GM10248 (cell line): Measurements from ENCODE around the gene SCUBE1.

Source experiments
- CTCF ChIA-PET: fragments of 300-600 bp; sonication (Branson Sonifier 250); formaldehyde crosslinking; extraction: SDS; loops from one replicate; lab custom pipeline; 2021; ENCODE audit warnings: antibody characterized with exemption; lab: Yijun Ruan, JAX
- POLR2A ChIA-PET: fragments of 350-650 bp; sonication (Branson Sonifier 250); formaldehyde crosslinking; extraction: SDS; loops from one replicate; lab custom pipeline; 2020; ENCODE audit warnings: antibody characterized with exemption; lab: Yijun Ruan, JAX
- DNase-seq: peaks from one replicate; pipeline ENCODE4 v3.0.0; 2012; ENCODE audit errors: extremely low spot score
- CTCF ChIP-seq: IDR thresholded peaks from 2 replicates; pipeline ENCODE4 v1.5.1; 2012; ENCODE audit warnings: mild to moderate bottlenecking, low read depth; ENCODE audit errors: extremely low read depth, missing control alignments, control extremely low read depth

Gene SCUBE1

DNA sequence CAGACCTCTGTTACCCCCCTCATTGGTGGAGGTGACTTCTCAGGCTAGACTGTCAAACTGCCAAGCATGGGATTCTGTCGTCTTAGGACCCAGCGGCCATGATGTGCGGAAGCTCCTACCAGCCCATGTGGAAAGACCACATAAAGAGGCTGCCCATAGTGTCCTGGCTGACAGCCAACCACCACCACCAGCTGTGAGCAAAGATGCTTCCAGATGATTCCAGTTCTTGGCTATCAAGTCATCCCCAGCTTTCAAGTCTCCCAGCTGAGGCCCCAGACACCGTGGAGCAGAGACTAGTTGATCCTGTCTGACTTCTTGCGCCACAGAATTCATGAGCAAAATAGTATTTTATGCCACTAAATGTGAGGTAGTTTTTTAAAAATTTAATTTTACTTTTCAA lies 32.9 kb downstream of the SCUBE1 start:
- CTCF ChIA-PET: no interaction called here
- no peak for TF ChIP-seq CTCF
- DNase-seq: no peak
- POLR2A ChIA-PET: no interaction called here

DNA sequence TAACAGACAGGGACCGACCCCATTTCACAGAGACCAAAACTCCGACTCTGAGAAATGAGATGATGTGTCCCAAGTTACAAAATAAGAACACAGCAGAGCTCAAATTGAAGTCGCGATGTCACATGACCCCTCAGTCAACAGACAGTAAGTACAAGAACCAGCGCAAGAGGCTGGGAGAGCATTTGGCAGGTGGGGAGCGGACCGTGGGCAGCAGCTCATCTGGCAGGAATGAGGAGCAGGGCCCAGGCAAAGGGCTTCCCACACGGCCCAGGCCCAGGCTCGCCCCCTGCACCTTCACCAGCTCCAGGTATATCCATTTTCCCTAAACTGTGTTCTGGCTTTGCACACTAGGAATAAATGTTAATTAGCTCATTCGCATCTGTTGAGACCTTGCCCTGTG lies 34.3 kb downstream of the SCUBE1 start:
- no peak for TF ChIP-seq CTCF
- DNase-seq: no peak
- ChIA-PET CTCF (interaction anchor here (1.1 to 1.3 kb wide), 2 partner anchors 11 to 37 kb away, joined by 3 to 4 read pairs; no protein-coding TSS in a partner anchor), POLR2A (no interaction called here)

DNA sequence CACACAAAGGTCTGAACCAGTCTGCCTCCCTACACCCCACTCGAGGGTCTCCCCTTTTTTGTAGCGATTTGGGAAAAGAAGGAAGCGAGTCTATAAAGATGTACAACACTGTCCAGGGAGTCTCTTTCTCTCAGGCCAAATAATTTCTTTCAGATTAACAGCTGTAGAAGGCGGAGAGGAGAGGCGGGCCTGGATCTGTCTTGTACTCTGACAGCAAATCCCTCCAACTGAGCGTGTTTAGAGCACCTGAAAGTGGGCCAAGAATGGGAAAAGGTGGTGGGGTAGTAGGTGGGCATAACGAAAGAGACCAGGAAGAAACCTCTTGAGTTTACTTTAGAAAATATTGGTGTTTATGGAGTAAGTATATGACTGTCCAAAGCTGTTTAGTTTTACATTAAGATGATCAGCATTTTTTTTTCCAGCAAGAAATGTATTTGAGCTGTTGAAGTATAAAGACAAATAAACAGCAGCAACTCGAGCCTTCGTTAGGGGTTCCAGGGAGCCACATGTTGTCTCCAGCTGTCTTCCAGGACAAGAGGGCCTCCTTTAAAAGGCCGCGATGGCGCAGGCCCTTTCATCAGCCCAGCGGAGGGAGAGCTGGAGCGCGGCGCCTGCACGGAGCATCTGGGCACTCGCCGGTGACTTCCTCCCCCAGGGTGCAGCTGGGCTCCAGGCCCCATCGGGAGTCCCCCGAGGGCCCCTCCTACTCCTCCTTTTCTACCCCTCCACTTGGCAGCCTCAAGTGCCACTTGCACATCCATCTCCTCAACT lies 34.9 kb downstream of the SCUBE1 start:
- no peak for DNase-seq
- POLR2A ChIA-PET: no interaction called here
- TF ChIP-seq CTCF: no peak
- CTCF ChIA-PET: interaction anchor here (1.1 to 1.3 kb wide), 2 partner anchors 11 to 38 kb away, joined by 3 to 4 read pairs; no protein-coding TSS in a partner anchor

DNA sequence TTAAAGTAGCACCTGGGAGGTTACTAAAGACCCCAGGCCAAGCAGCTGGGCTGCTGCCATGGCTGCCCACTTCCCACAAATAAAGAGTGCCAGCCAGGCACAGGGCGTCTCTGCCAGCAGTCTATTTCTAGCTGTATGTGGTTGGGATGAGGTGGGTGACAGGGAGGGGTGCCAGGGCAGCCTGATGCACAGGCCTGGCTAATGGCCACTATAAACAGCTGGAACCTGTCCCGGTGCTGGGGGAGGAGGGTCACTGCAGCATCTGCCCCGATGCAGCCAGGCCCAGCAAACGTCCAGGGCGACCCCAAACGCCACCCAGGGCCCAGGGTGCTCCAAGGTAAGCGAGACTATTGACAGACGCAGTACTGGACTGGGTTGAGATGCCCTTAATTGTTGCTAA lies 37.4 kb downstream of the SCUBE1 start:
- ChIA-PET POLR2A (no interaction called here), CTCF (interaction anchor here (1.4 kb wide), 1 partner anchor 25 kb away, joined by 3 read pairs; no protein-coding TSS in a partner anchor)
- TF ChIP-seq CTCF: no peak
- no peak for DNase-seq

GRCh38 chr22:43304831-43305590 lies 38.2 kb downstream of the SCUBE1 start:
- CTCF ChIA-PET: no interaction called here
- no peak for DNase-seq
- TF ChIP-seq CTCF: no peak
- POLR2A ChIA-PET: no interaction called here

DNA sequence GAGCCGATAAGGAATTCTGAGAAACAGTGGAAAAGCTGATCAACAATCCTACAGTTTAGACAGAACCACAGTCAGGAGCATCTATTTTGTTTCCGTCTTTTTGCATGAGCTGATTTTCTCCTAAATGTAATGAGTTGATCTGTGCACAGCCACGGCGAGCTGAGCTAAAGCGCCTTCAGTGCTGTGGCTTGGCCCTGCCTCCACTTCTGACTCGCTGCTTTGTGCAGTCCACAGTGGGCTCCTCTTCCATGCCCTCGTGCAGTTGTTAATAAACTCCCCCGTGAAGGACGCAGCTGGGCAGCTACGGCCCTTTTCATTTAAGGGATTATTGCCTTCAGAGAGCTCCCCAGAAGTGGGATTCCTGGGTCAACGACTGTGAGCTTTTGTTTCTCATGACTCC lies 39.4 kb downstream of the SCUBE1 start:
- no peak for DNase-seq
- ChIA-PET POLR2A (no interaction called here), CTCF (interaction anchor here (1.0 to 1.7 kb wide), 3 partner anchors 30 to 43 kb away, joined by 3 to 5 read pairs (median 4); no protein-coding TSS in a partner anchor)
- no peak for TF ChIP-seq CTCF
